Measurements from ENCODE around the gene FTO. TPM values are rescaled to one million over a fixed set of nuclear protein-coding genes. Genes with fewer than 3 reads are reported as not detected.
A peak's percentile ranks its signal among the peaks of the same experiment; 100 is the strongest.

FTO gene
- polyA plus RNA-seq, 3 donors: 16.8 to 51.0 (median 37.7) TPM

DNA sequence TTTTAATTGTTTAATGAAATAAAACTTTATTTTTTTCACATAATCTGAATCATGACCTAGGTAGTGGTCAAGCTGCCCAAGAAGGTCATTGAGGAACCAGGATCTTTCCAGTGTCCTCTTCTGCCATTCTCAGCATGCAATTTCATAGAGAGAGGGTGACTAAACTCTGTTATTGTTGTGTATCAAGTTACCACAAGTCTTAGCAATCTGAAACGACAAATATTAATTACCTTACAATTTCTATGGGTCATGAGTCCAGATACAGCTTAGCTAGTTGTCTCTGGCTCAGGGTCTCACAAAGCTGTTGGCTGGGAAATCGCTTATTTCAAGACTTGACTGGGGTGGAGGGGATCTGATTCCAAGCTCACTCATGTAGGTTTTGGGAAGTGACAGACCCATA, 37.6 kb downstream of the FTO start:
- Mint-ChIP-seq H3K9me3 (no peaks in the 10 kb centered on the region), H3K27ac (no peak overlapping the region), H3K4me1 (peaks cover 17% of the 10 kb centered on the region), H3K27me3 (ENCODE audit: low read depth in 3 of 3) (no peaks in the 10 kb centered on the region), H3K36me3 (peaks cover 0 to 4% of the 10 kb centered on the region in 2 donors), H3K4me3 (no peak overlapping the region)
- no peak overlapping the region for H3K9ac ChIP-seq (ENCODE audit: insufficient read depth, low read length, poor library complexity, severe bottlenecking)
- peaks cover 4% of the 10 kb centered on the region for H3K79me2 ChIP-seq (ENCODE audit: insufficient read depth, low read length)
- no peak overlapping the region for H3K4me3 ChIP-seq (replicated peaks in 1 of 3; ENCODE audit: low read depth in 2 of 3, low read length in 3 of 3)
- TF ChIP-seq, protein P1, sequence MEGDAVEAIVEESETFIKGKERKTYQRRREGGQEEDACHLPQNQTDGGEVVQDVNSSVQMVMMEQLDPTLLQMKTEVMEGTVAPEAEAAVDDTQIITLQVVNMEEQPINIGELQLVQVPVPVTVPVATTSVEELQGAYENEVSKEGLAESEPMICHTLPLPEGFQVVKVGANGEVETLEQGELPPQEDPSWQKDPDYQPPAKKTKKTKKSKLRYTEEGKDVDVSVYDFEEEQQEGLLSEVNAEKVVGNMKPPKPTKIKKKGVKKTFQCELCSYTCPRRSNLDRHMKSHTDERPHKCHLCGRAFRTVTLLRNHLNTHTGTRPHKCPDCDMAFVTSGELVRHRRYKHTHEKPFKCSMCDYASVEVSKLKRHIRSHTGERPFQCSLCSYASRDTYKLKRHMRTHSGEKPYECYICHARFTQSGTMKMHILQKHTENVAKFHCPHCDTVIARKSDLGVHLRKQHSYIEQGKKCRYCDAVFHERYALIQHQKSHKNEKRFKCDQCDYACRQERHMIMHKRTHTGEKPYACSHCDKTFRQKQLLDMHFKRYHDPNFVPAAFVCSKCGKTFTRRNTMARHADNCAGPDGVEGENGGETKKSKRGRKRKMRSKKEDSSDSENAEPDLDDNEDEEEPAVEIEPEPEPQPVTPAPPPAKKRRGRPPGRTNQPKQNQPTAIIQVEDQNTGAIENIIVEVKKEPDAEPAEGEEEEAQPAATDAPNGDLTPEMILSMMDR (IDR thresholded peaks at IDR 0.05): no peak
- H4K20me1 ChIP-seq (ENCODE audit: insufficient read depth, low read length): peaks cover 10% of the 10 kb centered on the region
- H3K27me3 ChIP-seq (ENCODE audit: control insufficient read depth in 2 of 2, insufficient read depth in 2 of 2, low read length in 2 of 2): no peaks in the 10 kb centered on the region
- H3K27ac ChIP-seq (ENCODE audit: low read depth in 1 of 2, low read length in 2 of 2): no peak overlapping the region
- no peaks in the 10 kb centered on the region for H3K9me3 ChIP-seq (replicated peaks in 1 of 2; ENCODE audit: control insufficient read depth in 1 of 2, insufficient read depth in 1 of 2, low read length in 2 of 2)
- WGBS (ENCODE audit: insufficient coverage): 80% methylated on average over 1 of the region's 2 CpGs
- no peak for DNase-seq
- no peak overlapping the region for H2AFZ ChIP-seq (ENCODE audit: insufficient read depth, low read depth, low read length, poor library complexity, severe bottlenecking)
- peaks cover 0 to 5% of the 10 kb centered on the region in 2 donors for H3K4me1 ChIP-seq (ENCODE audit: control insufficient read depth in 1 of 2, insufficient read depth in 2 of 2, low read length in 2 of 2)
- no peak overlapping the region for H3K4me2 ChIP-seq (replicated peaks; ENCODE audit: extremely low read depth, low read length, poor library complexity, severe bottlenecking)
- intact Hi-C loops (cut with micrococcal nuclease): no loop called here
- no peaks in the 10 kb centered on the region for H3K36me3 ChIP-seq (replicated peaks in 1 of 2; ENCODE audit: control insufficient read depth in 1 of 2, insufficient read depth in 2 of 2, low read length in 2 of 2)

DNA sequence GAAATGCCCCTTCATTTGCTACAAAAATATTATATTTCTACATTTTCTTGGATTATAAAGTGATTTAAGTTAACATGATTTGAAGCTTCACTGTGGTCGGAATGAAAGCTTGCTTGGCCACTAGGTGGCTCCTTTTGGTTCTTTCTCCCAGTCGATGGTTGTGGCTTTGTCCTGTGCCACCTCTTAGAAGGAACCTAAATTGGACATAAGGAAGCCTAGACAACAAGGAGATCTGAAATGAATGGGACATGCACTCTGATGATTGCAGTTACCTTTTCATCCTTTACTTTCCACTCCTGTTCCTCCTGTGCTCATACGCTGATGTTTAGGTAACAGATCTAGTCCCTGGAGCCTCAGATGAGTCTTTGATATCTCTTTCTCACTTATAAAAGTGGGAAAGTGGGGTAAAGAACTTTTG, 39.2 kb downstream of the FTO start:
- Histone ChIP-seq H2AFZ (ENCODE audit: insufficient read depth, low read depth, low read length, poor library complexity, severe bottlenecking) (no peak overlapping the region), H3K4me1 (ENCODE audit: control insufficient read depth in 1 of 2, insufficient read depth in 2 of 2, low read length in 2 of 2) (peaks cover 0 to 5% of the 10 kb centered on the region in 2 donors), H3K9me3 (replicated peaks in 1 of 2; ENCODE audit: control insufficient read depth in 1 of 2, insufficient read depth in 1 of 2, low read length in 2 of 2) (no peaks in the 10 kb centered on the region), H4K20me1 (ENCODE audit: insufficient read depth, low read length) (peaks cover 10% of the 10 kb centered on the region), H3K36me3 (replicated peaks in 1 of 2; ENCODE audit: control insufficient read depth in 1 of 2, insufficient read depth in 2 of 2, low read length in 2 of 2) (no peaks in the 10 kb centered on the region), H3K4me2 (replicated peaks; ENCODE audit: extremely low read depth, low read length, poor library complexity, severe bottlenecking) (no peak overlapping the region), H3K9ac (ENCODE audit: insufficient read depth, low read length, poor library complexity, severe bottlenecking) (no peak overlapping the region), H3K27me3 (ENCODE audit: control insufficient read depth in 2 of 2, insufficient read depth in 2 of 2, low read length in 2 of 2) (no peaks in the 10 kb centered on the region), H3K79me2 (ENCODE audit: insufficient read depth, low read length) (peaks cover 4% of the 10 kb centered on the region), H3K4me3 (replicated peaks in 1 of 3; ENCODE audit: low read depth in 2 of 3, low read length in 3 of 3) (no peak overlapping the region), H3K27ac (ENCODE audit: low read depth in 1 of 2, low read length in 2 of 2) (no peak overlapping the region)
- Mint-ChIP-seq H3K4me3 (no peak overlapping the region), H3K9me3 (peaks cover 0 to 2% (median 0%) of the 10 kb centered on the region in 7 donors), H3K4me1 (peaks cover 20% of the 10 kb centered on the region), H3K27me3 (ENCODE audit: low read depth in 3 of 3) (no peaks in the 10 kb centered on the region), H3K36me3 (no peaks in the 10 kb centered on the region), H3K27ac (no peak overlapping the region)
- TF ChIP-seq, protein P1 (IDR thresholded peaks at IDR 0.05): peak; percentile 75
- DNase-seq: peak; percentile 1 to 6 (median 5)
- intact Hi-C loops (cut with micrococcal nuclease): no loop called here
- no CpG with 5 or more reads among the region's 3 CpGs for WGBS (ENCODE audit: insufficient coverage)

All from CD14-positive monocyte (primary cell).